NCI-H82 (cell line): ENCODE data around the gene CDC42EP5.
"Not testable (repeated sequence)": the region's sequence is repeated elsewhere in the genome, so short reads cannot be mapped to it uniquely, and the experiment has no call there.

Source experiments
- DNase-seq: peaks from one replicate; lab custom pipeline; 2025; lab: John Stamatoyannopoulos, UW

CDC42EP5 gene

GRCh38 chr19:54489341-54489740 lies 16.2 kb upstream of the CDC42EP5 start:
- DNase-seq: no peak

- DNase-seq: no peak
Measured at GRCh38 chr19:54485851-54486250, 12.8 kb upstream of the CDC42EP5 start.

GRCh38 chr19:54484451-54484850 lies 11.4 kb upstream of the CDC42EP5 start:
- no peak for DNase-seq

- no peak for DNase-seq
Measured at GRCh38 chr19:54482889-54483288, 9.8 kb upstream of the CDC42EP5 start.

GRCh38 chr19:54481326-54481930 lies 8.3 kb upstream of the CDC42EP5 start:
- DNase-seq: peak; percentile 79

- no peak for DNase-seq
Measured at GRCh38 chr19:54480051-54480450, 7.0 kb upstream of the CDC42EP5 start.

GRCh38 chr19:54478677-54479266 lies 5.7 kb upstream of the CDC42EP5 start:
- peak; percentile 77 for DNase-seq

- DNase-seq: peak; percentile 63
Measured at GRCh38 chr19:54477650-54478049, 4.6 kb upstream of the CDC42EP5 start.

GRCh38 chr19:54475706-54476105 lies 2.6 kb upstream of the CDC42EP5 start:
- no peak for DNase-seq

GRCh38 chr19:54473892-54474372 lies 836 bp upstream of the CDC42EP5 start:
- no peak for DNase-seq

GRCh38 chr19:54470991-54471782 lies 1.9 kb downstream of the CDC42EP5 start:
- no peak for DNase-seq

GRCh38 chr19:54470276-54470887 lies 2.7 kb downstream of the CDC42EP5 start:
- no peak for DNase-seq

GRCh38 chr19:54469496-54469934 lies 3.6 kb downstream of the CDC42EP5 start:
- DNase-seq: peak; percentile 16

GRCh38 chr19:54466110-54466480 lies 7.0 kb downstream of the CDC42EP5 start:
- not testable (repeated sequence) for DNase-seq

GRCh38 chr19:54465426-54466109 lies 7.5 kb downstream of the CDC42EP5 start:
- no peak for DNase-seq

- peak; percentile 93 for DNase-seq
Measured at GRCh38 chr19:54464630-54465425, 8.3 kb downstream of the CDC42EP5 start.

- DNase-seq: peak; percentile 88
Measured at GRCh38 chr19:54464044-54464629, 9.0 kb downstream of the CDC42EP5 start.

- DNase-seq: peak; percentile 97
Measured at GRCh38 chr19:54463531-54464043, 9.5 kb downstream of the CDC42EP5 start, which contains the start of gene LENG9. Gene LENG9 (minus strand): TSS chr19:54463778. CDS start chr19:54463526, 252 bp downstream.

- peak; percentile 61 for DNase-seq
Measured at GRCh38 chr19:54462655-54463530, 10.2 kb downstream of the CDC42EP5 start.
